CD4-positive, alpha-beta T cell treated with Interleukin-4 for 1 hour (primary cell): ENCODE results near the gene CA7.
A peak's percentile ranks its signal among the peaks of the same experiment; 100 is the strongest.
"Not testable (repeated sequence)": the region's sequence is repeated elsewhere in the genome, so short reads cannot be mapped to it uniquely, and the experiment has no call there.

ENCODE experiments used
- DNase-seq, 2 donors: peaks; one replicate each; pipeline ENCODE4 v3.0.0-alpha.2; 2020 to 2022

The CA7 gene

DNA sequence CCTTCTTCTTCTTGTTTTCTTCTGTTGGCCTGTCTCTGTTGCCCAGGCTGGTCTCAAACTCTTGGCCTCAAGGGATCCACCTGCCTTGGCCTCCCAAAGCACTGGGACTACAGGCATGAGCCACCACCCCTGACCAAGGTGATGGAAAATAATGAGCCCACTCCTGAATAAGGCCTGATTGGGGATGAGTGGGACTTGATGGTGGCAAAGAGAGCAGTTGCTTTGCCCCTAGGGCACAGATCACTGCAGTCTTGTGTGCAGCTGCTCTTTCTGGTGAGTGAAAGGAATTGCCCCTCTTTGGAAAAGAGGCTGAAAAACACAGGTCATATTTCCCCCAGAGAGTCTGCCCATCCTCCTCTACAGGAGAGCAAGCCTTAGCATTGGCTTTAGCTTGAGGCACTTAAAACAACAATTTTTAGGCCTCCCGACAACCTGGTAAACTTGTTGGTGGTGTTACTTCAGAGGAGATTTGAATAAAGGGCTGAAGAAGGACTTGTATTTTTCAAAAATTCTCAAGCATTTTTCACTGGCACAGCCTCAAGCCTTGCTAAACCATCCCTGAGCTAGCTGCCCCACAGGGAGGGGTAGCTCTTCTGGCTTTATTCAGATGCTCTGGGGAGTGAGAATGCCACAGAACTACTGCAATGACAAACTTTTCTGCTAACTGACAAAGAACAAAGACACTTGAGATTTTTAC is 30.0 kb downstream of the CA7 start:
- no peak for DNase-seq

DNA sequence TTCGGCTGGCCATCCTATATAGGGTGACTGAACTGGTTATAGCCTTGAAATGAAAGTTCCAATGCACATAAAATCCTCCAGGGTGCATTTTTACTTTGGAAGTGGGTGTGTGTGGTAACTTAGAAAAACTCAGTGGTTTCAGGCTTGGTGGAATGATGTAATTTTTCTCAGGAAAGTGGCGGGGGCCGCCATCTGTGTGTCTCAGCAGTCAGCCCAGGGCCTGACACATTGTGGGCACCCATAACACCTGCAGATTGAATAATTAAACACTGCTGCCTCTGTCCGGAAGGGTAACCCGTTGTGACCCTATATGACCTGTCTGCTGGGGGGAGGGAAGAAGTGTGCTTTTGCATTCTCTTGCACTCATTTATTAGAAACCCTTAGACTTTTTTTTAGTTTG is 33.9 kb downstream of the CA7 start:
- DNase-seq: peak; percentile 28 to 58

GRCh38 chr16:66880288-66881013 is 36.2 kb downstream of the CA7 start, which contains the start of gene PDP2:
Gene PDP2 (plus strand): TSS chr16:66880515. CDS start chr16:66884285, 3,770 bp downstream.
- peak; percentile 91 to 95 for DNase-seq

GRCh38 chr16:66881014-66881417 is 36.8 kb downstream of the CA7 start:
- DNase-seq: no peak

DNA sequence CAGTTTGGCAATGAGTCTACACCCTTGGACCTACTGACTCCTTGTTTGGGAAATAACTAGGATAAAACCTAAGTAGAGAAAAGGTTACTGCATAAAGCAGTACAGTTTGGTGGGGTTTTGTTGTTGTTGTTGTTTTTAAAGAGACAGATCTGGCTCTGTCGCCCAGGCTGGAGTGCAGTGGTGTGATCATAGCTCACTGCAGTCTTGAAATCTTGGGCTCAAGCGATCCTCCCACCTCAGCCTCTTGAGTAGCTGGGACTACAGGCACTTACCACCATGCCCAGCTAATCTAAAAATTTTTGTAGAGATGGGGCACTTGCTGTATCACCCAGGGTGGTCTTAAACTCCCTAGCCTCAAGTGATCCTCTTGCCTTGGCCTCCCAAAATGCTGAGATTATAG is 37.3 kb downstream of the CA7 start:
- DNase-seq: no peak

GRCh38 chr16:66881964-66882508 is 37.8 kb downstream of the CA7 start:
- no peak for DNase-seq

DNA sequence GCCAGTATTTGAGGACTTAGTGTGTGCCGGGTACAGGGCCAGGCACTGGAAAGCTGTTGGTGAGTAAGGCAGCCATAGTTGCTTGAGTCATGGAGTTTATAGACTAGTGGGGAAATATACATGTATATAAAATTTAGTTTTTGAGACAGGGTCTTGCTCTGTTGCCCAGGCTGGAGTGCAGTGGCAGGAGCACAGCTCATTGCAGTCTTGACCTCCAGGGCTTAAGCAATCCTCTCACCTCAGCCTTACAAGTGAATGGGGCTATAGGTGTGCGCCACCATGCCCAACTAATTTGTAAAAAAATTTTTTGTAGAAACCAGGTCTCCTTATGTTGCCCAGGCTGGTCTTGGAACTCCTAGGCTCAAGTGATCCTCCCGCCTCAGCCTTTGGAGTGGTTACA is 38.5 kb downstream of the CA7 start:
- DNase-seq: no peak

DNA sequence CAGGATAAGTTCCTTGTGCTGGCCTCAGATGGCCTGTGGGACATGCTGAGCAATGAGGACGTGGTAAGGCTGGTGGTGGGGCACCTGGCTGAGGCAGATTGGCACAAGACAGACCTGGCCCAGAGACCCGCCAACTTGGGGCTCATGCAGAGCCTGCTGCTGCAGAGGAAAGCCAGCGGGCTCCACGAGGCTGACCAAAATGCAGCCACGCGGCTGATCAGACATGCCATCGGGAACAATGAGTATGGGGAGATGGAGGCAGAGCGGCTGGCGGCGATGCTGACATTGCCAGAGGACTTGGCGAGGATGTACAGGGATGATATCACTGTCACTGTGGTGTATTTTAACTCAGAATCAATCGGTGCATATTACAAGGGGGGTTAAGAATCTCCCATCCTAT is 41.3 kb downstream of the CA7 start:
- no peak for DNase-seq

DNA sequence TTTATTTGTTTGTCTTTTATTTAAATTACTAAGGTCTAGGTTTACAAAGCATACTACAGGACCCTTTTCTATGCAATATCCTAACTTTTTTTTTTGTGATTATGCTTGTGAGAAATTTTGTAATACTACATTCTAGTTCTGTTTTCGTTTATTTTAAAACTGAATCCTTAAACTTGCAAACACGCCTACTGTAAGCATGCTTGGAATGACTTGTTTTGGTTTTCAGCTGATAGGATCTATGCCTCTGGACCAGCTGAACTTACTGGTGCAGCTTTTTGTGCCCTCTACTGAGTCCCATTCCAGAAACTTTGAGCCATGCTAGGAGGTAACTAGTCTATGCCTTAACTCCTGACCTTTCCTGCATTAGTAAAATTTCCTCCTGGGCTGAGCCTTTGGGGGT is 42.1 kb downstream of the CA7 start:
- no peak for DNase-seq

- no peak for DNase-seq
These were observed 42.7 kb downstream of the CA7 start for GRCh38 chr16:66886914-66887313.

GRCh38 chr16:66888647-66889615 is 44.7 kb downstream of the CA7 start:
- no peak for DNase-seq

GRCh38 chr16:66889622-66890021 is 45.4 kb downstream of the CA7 start:
- DNase-seq: no peak

GRCh38 chr16:66890799-66891198 is 46.6 kb downstream of the CA7 start:
- no peak for DNase-seq

GRCh38 chr16:66891360-66891759 is 47.1 kb downstream of the CA7 start:
- no peak for DNase-seq

GRCh38 chr16:66891797-66892196 is 47.6 kb downstream of the CA7 start:
- no peak for DNase-seq

DNA sequence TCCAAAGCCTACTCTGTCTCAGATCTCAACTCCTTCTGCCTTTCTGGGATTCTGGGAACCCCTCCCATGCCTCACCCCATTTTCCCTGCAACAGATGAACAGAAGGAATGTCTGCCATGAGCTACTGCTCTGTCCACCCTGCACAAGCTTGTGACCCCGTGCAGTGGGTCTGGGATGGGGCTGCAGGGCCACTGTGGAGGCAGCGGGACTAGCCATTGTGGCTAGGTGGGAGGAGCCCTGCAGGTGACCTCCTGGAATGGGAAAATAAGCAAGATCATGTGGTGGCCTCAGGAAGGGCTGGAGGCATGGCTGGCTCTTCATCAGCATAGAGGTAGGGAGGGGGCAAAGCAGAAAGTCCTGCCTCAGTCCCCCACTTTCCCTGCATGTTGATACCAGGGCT is 49.8 kb downstream of the CA7 start:
- no peak for DNase-seq

DNA sequence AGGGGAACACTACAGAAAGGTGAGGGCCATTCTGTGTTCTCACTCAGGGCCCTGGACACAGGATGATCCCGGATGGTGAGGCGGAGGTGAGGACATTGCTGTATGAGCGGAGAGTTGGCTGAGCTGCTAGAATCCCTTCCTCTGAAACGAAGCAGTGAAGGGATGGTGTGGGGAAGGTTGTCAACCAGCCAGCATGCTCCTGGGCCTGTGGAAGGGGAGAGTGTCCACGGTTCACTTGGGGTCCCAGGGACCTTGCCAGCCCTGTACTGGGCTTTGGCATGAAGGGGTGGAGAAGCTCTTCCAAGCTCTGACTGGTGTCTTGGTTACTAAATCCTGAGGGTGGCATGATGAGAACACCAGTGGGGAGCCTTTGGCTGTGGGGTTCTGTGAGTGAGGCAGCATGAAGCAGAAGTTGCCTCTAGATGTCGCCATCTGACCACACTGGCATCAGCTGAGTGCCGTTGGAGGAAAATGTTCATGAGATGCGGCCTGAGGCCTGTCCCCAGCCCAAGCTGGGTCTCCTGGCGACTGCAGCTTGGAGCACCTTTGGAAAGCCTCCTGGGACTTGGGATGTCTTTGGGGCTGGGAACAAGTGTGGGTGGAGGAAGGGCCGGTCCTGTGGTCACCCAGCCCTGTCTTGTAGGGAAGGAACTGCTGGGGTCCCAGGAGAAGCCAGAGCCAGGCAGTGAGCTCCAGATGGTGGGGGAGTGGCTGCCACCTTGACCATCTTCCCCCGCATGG is 50.9 kb downstream of the CA7 start:
- DNase-seq: peak; percentile 64 to 68

GRCh38 chr16:66895689-66895979 is 51.4 kb downstream of the CA7 start:
- DNase-seq: no peak

- no peak for DNase-seq
These were observed 51.8 kb downstream of the CA7 start for GRCh38 chr16:66895999-66896398.

DNA sequence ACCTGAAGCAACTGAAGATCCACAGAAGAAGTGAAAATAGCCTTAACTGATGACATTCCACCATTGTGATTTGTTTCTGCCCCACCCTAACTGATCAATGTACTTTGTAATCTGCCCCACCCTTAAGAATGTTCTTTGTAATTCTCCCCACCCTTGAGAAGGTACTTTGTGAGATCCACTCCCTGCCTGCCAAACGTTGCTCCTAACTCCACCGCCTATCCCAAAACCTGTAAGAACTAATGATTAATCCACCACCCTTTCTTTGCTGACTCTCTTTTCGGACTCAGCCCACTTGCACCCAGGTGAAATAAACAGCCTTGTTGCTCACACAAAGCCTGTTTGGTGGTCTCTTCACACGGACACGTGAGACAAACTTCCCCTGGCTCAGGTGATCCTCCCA is 52.5 kb downstream of the CA7 start:
- not testable (repeated sequence) for DNase-seq

DNA sequence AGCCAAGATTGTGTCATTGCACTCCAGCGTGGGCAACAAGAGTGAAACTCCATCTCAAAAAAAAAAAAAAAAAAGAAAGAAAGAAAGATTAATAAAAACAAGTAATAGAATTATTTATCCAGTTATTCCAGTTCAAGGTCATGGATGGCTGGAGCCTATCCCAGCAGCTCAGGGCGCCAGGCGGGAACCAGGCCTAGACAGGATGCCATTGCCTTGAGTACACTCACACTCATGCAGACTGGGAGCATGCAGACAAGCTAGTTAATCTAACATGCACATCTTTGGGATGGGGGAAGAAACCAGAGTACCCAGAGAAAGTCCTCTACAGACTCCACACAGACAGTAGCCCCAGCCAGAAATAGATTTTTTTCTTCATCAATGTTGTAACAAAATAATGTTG is 54.0 kb downstream of the CA7 start:
- DNase-seq: no peak

DNA sequence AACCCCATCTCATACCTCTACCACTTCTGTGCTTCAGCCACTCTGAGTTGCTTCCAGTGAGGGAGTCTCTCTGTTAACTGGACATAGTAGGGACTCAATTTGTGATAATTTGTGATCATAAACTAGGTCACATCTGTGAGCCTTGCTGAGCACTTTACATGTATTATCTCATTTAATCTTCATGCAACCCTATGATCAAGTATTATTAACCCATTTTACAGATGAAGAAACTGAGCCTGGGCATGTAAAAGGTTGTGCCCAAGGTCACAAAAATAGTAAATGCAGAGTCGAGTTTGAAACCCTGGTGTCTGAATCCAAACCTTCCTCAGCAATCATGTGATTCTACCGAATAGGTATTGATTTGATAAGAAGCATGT is 54.7 kb downstream of the CA7 start:
- no peak for DNase-seq
